Neural cell (in vitro differentiated cells): ENCODE results near the gene SLC11A1. TPM values are rescaled to one million over a fixed set of nuclear protein-coding genes. Genes with fewer than 3 reads are reported as not detected.
A peak's percentile ranks its signal among the peaks of the same experiment; 100 is the strongest.

ENCODE experiments used
- H2AFZ ChIP-seq: fragments of 200-600, 300-800 bp; sonication (generic), shearing (Covaris generic); 2 replicates; pipeline ENCODE4 v1.6.0; 2014; ENCODE audit warnings: low read depth, mild to moderate bottlenecking, antibody characterized with exemption, low read length, moderate library complexity
- H3F3A ChIP-seq: fragments of 200-600 bp; shearing (Covaris generic); 2 replicates; pipeline ENCODE4 v1.6.1; 2016; ENCODE audit warnings: mild to moderate bottlenecking, moderate library complexity, mixed read lengths, antibody characterized with exemption, low read length; ENCODE audit not compliant: insufficient read depth, poor library complexity, severe bottlenecking
- H3K27ac ChIP-seq: fragments of 200-600, 300-800 bp; sonication (generic), shearing (Covaris generic); 2 replicates; pipeline ENCODE4 v1.5.1; 2014; ENCODE audit warnings: mild to moderate bottlenecking, low read length, moderate library complexity
- H3K27me3 ChIP-seq: fragments of 300-800, 200-600 bp; sonication (generic), shearing (Covaris generic); 2 replicates; pipeline ENCODE4 v1.6.0; 2014; ENCODE audit warnings: mild to moderate bottlenecking, low read depth, low read length, moderate library complexity; ENCODE audit not compliant: insufficient read depth
- H3K36me3 ChIP-seq: fragments of 300-800, 200-600 bp; sonication (generic), shearing (Covaris generic); 2 replicates; pipeline ENCODE4 v1.5.1; 2014; ENCODE audit warnings: mild to moderate bottlenecking, antibody characterized with exemption, low read length, moderate library complexity; ENCODE audit not compliant: insufficient read depth
- H3K4me2 ChIP-seq: fragments of 300-800, 200-600 bp; sonication (generic), shearing (Covaris generic); 2 replicates; pipeline ENCODE4 v1.6.0; 2014; ENCODE audit warnings: mild to moderate bottlenecking, low read length
- H3K4me3 ChIP-seq: fragments of 300-800, 200-600 bp; sonication (generic), shearing (Covaris generic); 2 replicates; pipeline ENCODE4 v1.5.1; 2014; ENCODE audit warnings: mild to moderate bottlenecking, low read length, moderate library complexity
- H3K79me2 ChIP-seq: fragments of 200-600 bp; shearing (Covaris generic); replicated peaks from 2 replicates; pipeline ENCODE4 v1.6.0; 2014; ENCODE audit warnings: mild to moderate bottlenecking, low read length, moderate library complexity; ENCODE audit not compliant: insufficient read depth
- H3K9ac ChIP-seq: fragments of 300-800, 200-600 bp; sonication (generic), shearing (Covaris generic); 2 replicates; pipeline ENCODE4 v1.6.1; 2016; ENCODE audit warnings: mild to moderate bottlenecking, low read length, mixed read lengths
- H3K9me2 ChIP-seq: fragments of 200-600 bp; shearing (Covaris generic); 2 replicates; pipeline ENCODE4 v1.6.1; 2016; ENCODE audit warnings: mild to moderate bottlenecking, low read length, mixed read lengths; ENCODE audit not compliant: insufficient read depth
- H3K9me3 ChIP-seq: fragments of 200-600, 300-800 bp; sonication (generic), shearing (Covaris generic); 2 replicates; pipeline ENCODE4 v1.6.1; 2016; ENCODE audit warnings: mild to moderate bottlenecking, mixed run types, low read length, moderate library complexity, mixed read lengths
- H4K20me1 ChIP-seq: fragments of 200-600 bp; shearing (Covaris generic); 2 replicates; pipeline ENCODE4 v1.6.1; 2016; ENCODE audit warnings: mild to moderate bottlenecking, mixed run types; ENCODE audit not compliant: insufficient read depth
- CTCF ChIP-seq: fragments of 450-650 bp; IDR thresholded peaks from 2 replicates; pipeline ENCODE4 v1.5.1; 2014; ENCODE audit warnings: antibody characterized with exemption, mild to moderate bottlenecking, moderate library complexity; ENCODE audit not compliant: poor library complexity, severe bottlenecking
- EP300 ChIP-seq: fragments of 450-650 bp; conservative IDR thresholded peaks from 2 replicates; pipeline ENCODE4 v1.6.1; 2014; ENCODE audit warnings: antibody characterized with exemption, mild to moderate bottlenecking, moderate library complexity; ENCODE audit not compliant: poor library complexity, severe bottlenecking
- EZH2 ChIP-seq: fragments of 200-600, 300-800 bp; shearing (Covaris generic), sonication (generic); IDR thresholded peaks from 2 replicates; pipeline ENCODE4 v1.6.1; 2014; ENCODE audit warnings: antibody characterized with exemption, low read length, borderline replicate concordance, mild to moderate bottlenecking; ENCODE audit not compliant: insufficient read depth, poor library complexity, severe bottlenecking
- MXI1 ChIP-seq: fragments of 450-650 bp; conservative IDR thresholded peaks from 2 replicates; pipeline ENCODE4 v1.6.1; 2014; ENCODE audit warnings: antibody characterized with exemption, mild to moderate bottlenecking; ENCODE audit not compliant: poor library complexity, severe bottlenecking
- POLR2AphosphoS5 ChIP-seq: IDR thresholded peaks from 2 replicates; pipeline ENCODE4 v1.6.1; 2012
- RAD21 ChIP-seq: fragments of 450-650 bp; conservative IDR thresholded peaks from 2 replicates; pipeline ENCODE4 v1.6.1; 2014; ENCODE audit warnings: antibody characterized with exemption, mild to moderate bottlenecking, moderate library complexity
- REST ChIP-seq: IDR thresholded peaks from 2 replicates; pipeline ENCODE4 v1.6.1; 2012; ENCODE audit warnings: borderline replicate concordance
- SMC3 ChIP-seq: fragments of 450-650 bp; conservative IDR thresholded peaks from 2 replicates; pipeline ENCODE4 v1.6.1; 2014; ENCODE audit warnings: antibody characterized with exemption, mild to moderate bottlenecking, moderate library complexity; ENCODE audit not compliant: poor library complexity
- TAF1 ChIP-seq: IDR thresholded peaks from 2 replicates; pipeline ENCODE4 v1.6.1; 2012; ENCODE audit warnings: low read depth
- polyA plus RNA-seq: library from polyadenylated mRNA; depleted of rRNA; stranded (reverse); fragments of >200 nt; gene quantifications from 2 replicates; pipeline ENCODE4 v1.2.3, GENCODE V29; 2014

The SLC11A1 gene
- polyA plus RNA-seq, 1 donor from 2014 or later: not detected

GRCh38 chr2:218400167-218400929 lies 18.3 kb downstream of the SLC11A1 start:
- H3K36me3 ChIP-seq: no peaks in the 10 kb centered on the region
- TF ChIP-seq POLR2AphosphoS5 (no peak), MXI1 (no peak), RAD21 (no peak), REST (no peak), TAF1 (no peak), EP300 (no peak), EZH2 (no peak), SMC3 (no peak), CTCF (no peak)
- H2AFZ ChIP-seq: no peak overlapping the region
- H4K20me1 ChIP-seq: no peaks in the 10 kb centered on the region
- H3F3A ChIP-seq: no peaks in the 10 kb centered on the region
- peak overlapping the region; percentile 81 for H3K4me3 ChIP-seq
- H3K27ac ChIP-seq: no peak overlapping the region
- H3K9ac ChIP-seq: peak overlapping the region; percentile 45
- H3K9me3 ChIP-seq: no peaks in the 10 kb centered on the region
- no peaks in the 10 kb centered on the region for H3K79me2 ChIP-seq
- no peaks in the 10 kb centered on the region for H3K9me2 ChIP-seq
- peaks cover 33% of the 10 kb centered on the region for H3K27me3 ChIP-seq
- H3K4me2 ChIP-seq: no peak overlapping the region

- TF ChIP-seq RAD21 (no peak), EZH2 (no peak), POLR2AphosphoS5 (no peak), TAF1 (no peak), REST (no peak), MXI1 (no peak)
Observed at GRCh38 chr2:218400930-218401881, 19.1 kb downstream of the SLC11A1 start.

More at GRCh38 chr2:218400930-218401881, 19.1 kb downstream of the SLC11A1 start:
- H3K4me3 ChIP-seq: peak overlapping the region; percentile 81
- no peak overlapping the region for H2AFZ ChIP-seq
- no peak overlapping the region for H3K9ac ChIP-seq
- H3K36me3 ChIP-seq: no peaks in the 10 kb centered on the region
- no peaks in the 10 kb centered on the region for H3K79me2 ChIP-seq
- no peak overlapping the region for H3K27ac ChIP-seq
- H3F3A ChIP-seq: no peaks in the 10 kb centered on the region
- H3K9me2 ChIP-seq: no peaks in the 10 kb centered on the region
- peaks cover 33% of the 10 kb centered on the region for H3K27me3 ChIP-seq
- H4K20me1 ChIP-seq: no peaks in the 10 kb centered on the region
- no peaks in the 10 kb centered on the region for H3K9me3 ChIP-seq
- H3K4me2 ChIP-seq: peak overlapping the region; percentile 19
